Measurements from ENCODE around the gene DBNL. TPM values are rescaled to one million over a fixed set of nuclear protein-coding genes. Genes with fewer than 3 reads are reported as not detected.

Gene DBNL
- total and polyA plus RNA-seq, 2 of the 13 experiments (the other 11 are each of a cell fraction or from before 2014, with no cell fraction given) = 20.8 to 35.1 TPM

GRCh38 chr7:44106311-44107065 lies 62.0 kb downstream of the DBNL start:
- no peaks in the 10 kb centered on the region for H3K9me3 ChIP-seq (ENCODE audit: low read length)
- no peak for DNase-seq (ENCODE audit: low spot score)
- H3K36me3 ChIP-seq (replicated peaks in 1 of 2; ENCODE audit: control insufficient read depth in 1 of 2, insufficient read depth in 2 of 2, low read length in 2 of 2) = no peaks in the 10 kb centered on the region
- H3K79me2 ChIP-seq (ENCODE audit: insufficient read depth, low read length) = no peaks in the 10 kb centered on the region
- BruUV-seq (replicated peaks) = no TSS peak
- H3K9ac ChIP-seq (ENCODE audit: insufficient read depth, low read depth, low read length) = no peak overlapping the region
- WGBS (ENCODE audit: low lambda C conversion rate) = 12% methylated on average over 7 of the region's 10 CpGs
- H3K27me3 ChIP-seq (ENCODE audit: control insufficient read depth in 1 of 2, insufficient read depth in 2 of 2, low read length in 2 of 2) = peaks cover 10 to 50% of the 10 kb centered on the region in 2 experiments; a peak in 4 of 5 replicates
- in situ Hi-C loops (cut with HindIII; ENCODE audit: extremely low pct_ligation_motif_present, low pct_unique_long_range_greater_than_20kb) = no loop called here
- ChIA-PET CTCF (ENCODE audit: low intra/inter-chr PET ratio, low total read pairs) (interaction anchor here (0.6 kb wide), 1 partner anchor 116 kb away, joined by 3 read pairs; no protein-coding TSS in a partner anchor), POLR2A (no interaction called here)
- TF ChIP-seq ZMAT3 (CRISPR knock-in tag; conservative IDR thresholded peaks at IDR 0.05) (no peak), NFKB2 (CRISPR knock-in tag; IDR thresholded peaks at IDR 0.05; ENCODE audit: borderline replicate concordance) (no peak), NFE2 (CRISPR knock-in tag; IDR thresholded peaks at IDR 0.05) (no peak), TFAP4 (IDR thresholded peaks at IDR 0.05; ENCODE audit: borderline replicate concordance, low read depth) (no peak), ZNF790 (CRISPR knock-in tag; IDR thresholded peaks at IDR 0.05; ENCODE audit: borderline replicate concordance) (no peak), TP53 (CRISPR knock-in tag; conservative IDR thresholded peaks at IDR 0.05) (no peak), ZNF142 (CRISPR knock-in tag; IDR thresholded peaks at IDR 0.05) (no peak), RFXAP (CRISPR knock-in tag; IDR thresholded peaks at IDR 0.05; ENCODE audit: borderline replicate concordance) (no peak), HINFP (CRISPR knock-in tag; IDR thresholded peaks at IDR 0.05; ENCODE audit: low read depth) (no peak), ZNF607 (CRISPR knock-in tag; IDR thresholded peaks at IDR 0.05; ENCODE audit: borderline replicate concordance) (no peak), ZNF777 (CRISPR knock-in tag; IDR thresholded peaks at IDR 0.05) (no peak)
- FAIRE-seq = no peak
- intact Hi-C loops (cut with micrococcal nuclease; ENCODE audit: unreplicated experiment) = no loop called here
- no peak overlapping the region for H3K4me2 ChIP-seq (ENCODE audit: low read depth, low read length)
- peaks cover 17% of the 10 kb centered on the region for H3K4me1 ChIP-seq (ENCODE audit: insufficient read depth, low read length)
- ATAC-seq = no peak
- no peak overlapping the region for H2AFZ ChIP-seq (ENCODE audit: low read length)
- no peak overlapping the region for H3K4me3 ChIP-seq (replicated peaks in 1 of 3; ENCODE audit: insufficient read depth in 1 of 3, low read depth in 2 of 3, low read length in 3 of 3)
- H4K20me1 ChIP-seq (ENCODE audit: insufficient read depth, low read length) = no peaks in the 10 kb centered on the region
- H3K27ac ChIP-seq (ENCODE audit: extremely low read length, insufficient read depth, low read length) = no peak overlapping the region
